GM19468 (cell line): ENCODE measurements around the gene CYTH4.
"Not testable (repeated sequence)": the region's sequence is repeated elsewhere in the genome, so short reads cannot be mapped to it uniquely, and the experiment has no call there.

Experiments used
- ATAC-seq: cut with Tn5 transposase; IDR thresholded peaks from one replicate; pipeline ENCODE4 v1.9.1; 2021; ENCODE audit warnings: mild to moderate bottlenecking, moderate library complexity, moderate number of reproducible peaks; ENCODE audit not compliant: unreplicated experiment; ENCODE audit errors: extremely low read depth

Gene CYTH4

DNA sequence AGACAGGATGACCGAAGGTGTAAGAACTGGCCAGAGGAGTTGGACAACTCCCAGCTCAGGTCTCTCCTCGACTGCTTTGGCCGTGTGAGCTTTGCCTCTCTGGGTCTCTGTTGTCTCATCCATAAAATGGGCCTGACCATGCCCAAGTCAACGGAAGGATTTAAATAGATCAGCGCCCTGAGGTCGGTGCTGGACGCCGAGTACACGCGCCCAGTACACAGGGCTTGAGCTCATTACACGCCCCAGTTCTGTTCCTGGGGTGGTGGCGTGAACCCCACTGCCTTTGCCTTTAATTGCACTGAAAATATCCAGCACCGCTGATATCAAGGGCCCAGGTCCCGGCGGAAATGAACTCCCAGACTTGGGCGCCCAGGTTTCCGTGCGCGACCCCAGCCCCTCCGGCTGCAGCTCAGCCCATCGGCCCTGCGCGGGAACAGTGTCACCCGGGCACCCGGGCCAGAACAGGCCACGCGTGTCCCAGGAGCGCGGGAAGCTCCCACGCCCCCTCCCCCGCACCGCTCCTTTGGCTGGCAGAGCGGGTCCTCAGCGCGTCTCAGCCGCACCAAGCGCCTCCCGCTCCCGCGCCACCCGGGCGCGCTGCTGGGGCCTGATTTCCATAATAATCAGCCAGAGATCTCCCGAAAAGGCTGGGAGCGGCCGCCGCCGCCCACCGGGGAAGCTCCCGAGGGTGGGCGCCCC, 42.2 kb downstream of the CYTH4 start:
- no peak for ATAC-seq

DNA sequence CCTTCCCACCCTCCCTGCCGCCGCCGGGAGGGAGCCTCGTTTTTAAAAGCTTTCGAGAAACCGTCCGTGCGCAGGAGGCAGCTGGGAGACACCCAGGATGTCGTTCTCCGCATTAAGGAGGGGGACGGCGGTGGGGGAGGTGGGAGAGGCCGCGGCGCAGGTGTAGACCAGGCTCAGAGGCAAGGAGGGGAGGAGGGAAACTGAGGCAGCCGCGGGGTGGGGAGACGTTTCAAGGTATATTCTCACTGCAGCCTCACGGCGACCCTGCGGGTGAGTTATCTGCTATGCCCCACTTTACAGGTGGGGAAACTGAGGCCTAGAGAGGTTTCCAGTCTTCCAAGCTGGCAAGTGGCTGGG, 42.7 kb downstream of the CYTH4 start:
- no peak for ATAC-seq

DNA sequence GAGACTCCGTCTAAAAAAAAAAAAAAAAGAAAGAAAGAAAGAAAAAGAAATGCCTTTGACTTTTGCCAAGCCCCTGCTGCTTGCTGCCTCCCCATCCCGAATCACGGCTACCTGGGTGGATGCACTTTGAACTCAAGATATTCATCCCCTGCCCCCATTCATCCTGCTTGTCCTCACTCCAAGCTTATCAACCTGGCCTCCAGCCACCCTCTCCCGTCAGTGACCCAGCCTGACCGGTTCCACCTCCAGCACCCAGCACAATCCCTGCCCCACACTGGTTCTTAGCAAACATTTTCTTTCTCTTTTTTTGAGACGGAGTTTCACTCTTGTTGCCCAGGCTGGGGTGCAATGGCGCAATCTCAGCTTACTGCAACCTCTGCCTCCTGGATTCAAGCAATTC, 44.4 kb downstream of the CYTH4 start:
- no peak for ATAC-seq

DNA sequence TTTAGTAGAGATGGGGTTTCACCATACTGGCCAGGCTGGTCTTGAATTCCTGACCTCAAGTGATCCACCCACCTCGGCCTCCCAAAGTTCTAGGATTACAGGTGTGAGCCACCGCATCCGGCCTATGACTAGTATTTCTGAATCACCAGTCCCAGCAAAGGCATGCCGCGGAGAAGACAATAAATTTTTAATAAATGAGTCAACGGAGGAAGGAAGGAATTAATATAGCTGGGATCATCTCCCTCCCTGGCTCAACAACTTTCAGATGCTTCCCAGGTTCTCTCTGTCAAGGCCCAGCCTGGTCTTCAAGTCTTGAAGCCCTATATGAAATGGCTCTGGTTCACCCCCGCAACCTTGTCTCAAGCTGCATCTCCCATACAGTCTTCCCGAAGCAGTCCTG, 45.7 kb downstream of the CYTH4 start:
- ATAC-seq: no peak

DNA sequence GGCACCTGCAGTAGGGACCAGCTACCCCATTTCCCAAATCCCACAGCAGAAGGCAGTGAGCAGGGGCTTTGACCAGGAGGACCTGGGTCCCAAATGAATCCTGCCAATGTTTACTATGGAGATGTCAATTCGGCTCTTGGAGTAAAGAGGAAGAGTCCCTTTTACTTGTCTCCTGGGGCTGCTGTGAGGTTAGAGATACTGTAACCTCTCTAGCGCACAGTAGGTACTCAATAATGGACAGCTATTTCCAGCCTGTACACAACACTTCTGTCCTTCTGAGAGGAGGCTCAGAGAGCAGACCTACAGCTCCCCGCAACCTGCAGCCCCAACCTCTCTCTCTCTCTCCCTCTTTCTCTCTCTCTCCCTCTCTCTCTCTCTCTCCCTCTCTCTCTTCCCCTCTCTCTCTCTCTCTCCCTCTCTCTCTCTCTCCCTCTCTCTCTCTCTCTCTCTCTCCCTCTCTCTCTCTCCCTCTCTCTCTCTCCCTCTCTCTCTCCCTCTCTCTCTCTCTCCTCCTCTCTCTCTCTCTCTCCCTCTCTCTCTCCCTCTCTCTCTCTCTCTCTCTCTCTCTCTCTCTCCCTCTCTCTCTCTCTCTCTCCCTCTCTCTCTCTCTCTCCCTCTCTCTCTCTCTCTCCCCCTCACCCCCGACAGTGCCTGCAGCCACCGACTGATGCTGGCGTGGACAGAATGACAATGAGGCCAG, 46.4 kb downstream of the CYTH4 start:
- ATAC-seq: not testable (repeated sequence)

DNA sequence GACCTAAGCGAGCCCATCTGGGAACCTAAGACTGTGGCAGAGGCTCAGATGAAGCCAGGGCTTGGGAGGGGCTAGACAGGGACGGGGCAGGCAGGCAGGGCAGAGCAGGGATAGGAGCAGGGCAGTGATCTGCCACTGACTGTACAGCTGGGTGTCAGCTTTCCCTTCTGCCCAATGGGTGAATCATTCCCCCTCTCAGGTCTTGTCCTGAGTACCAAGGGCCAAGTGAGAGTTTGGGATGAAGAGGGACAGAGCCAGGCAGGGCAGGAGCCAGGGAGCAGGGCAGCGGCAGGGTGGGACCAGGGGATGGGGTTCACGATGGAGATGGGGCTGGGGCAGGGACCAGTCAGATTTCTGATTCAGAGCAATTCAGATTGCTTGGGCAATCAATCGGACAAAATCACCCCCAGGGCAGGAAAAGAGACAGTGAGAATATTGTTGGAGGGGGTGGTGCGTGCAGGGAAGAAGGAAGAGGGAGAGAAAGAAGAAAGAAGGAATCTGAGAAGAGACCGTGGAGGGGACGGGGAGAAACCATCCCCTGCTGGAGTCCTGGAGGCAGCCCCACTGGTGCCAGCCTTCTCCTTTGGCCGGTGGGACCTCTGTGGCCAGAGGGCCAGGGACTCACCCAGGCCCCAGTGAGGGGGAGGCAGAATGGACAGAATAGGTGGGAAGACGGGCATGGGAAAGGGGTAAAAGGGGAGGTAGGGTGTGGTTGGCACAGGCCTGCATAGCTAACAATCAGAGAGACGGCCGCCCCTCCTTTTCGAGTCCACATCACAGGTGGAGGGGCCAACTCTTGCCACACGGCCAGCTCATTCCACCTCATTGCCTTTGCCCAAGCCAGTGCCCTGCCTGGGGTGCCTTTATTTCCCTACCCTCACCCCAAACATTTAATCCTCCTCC, 47.2 kb downstream of the CYTH4 start:
- no peak for ATAC-seq

DNA sequence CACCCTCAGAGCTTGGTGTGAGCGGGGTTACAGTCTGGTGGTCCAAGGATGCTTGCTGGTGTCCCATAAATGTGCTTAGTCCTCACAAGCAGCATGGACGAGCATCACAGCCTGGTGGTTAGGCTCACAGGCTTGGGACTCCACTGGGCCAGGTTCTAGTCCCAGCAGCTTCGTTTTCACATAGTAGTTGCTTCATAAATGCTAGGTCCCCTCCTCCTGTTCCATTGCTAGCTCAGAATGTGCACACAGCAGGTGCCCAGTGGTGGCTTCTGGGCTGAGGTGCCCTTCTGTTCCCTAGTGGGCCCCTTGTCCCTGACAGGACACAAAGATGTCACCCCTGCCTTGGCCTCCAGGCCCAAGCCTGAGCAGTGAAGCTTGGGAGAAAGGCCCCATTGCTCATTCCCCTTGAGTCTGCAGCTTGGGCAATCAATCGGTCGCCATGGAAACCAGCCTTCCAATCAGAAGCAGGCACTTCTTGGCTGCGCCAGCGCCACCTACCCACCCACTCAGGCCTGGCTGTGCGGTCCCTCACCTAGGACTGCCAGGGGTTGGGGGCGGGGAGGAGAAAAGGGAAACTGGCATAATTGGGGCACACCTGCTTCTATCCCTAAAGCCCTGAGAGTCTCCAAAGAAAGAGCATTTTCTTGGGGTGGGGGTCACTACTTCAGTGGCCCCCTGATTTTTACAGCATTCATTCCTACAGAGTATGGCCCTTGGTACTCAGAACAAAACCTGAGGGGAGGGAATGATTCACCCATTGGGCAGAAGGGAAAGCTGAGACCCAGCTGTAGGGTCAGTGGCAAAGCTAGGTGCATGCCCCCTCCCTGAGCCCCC, 48.1 kb downstream of the CYTH4 start:
- no peak for ATAC-seq

DNA sequence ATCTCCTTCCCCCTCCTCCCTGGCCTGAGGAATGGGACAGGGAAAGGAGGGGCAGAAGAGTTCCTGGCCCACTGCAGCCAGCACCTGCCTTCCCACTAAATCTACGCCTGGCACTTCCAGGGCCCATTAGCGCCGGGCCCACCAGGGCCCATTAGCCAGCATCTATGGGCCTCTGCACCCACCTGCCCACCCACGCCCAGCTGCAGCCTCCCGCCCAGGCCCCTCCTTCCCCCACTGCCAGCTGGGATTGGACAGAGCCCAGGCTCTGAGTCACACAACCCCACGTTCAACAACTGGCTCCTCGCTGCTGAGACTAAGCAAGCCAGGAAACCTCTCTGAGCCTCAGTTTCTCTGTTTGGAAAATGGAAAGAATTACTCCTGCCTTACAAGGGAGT, 48.7 kb downstream of the CYTH4 start:
- ATAC-seq: no peak

DNA sequence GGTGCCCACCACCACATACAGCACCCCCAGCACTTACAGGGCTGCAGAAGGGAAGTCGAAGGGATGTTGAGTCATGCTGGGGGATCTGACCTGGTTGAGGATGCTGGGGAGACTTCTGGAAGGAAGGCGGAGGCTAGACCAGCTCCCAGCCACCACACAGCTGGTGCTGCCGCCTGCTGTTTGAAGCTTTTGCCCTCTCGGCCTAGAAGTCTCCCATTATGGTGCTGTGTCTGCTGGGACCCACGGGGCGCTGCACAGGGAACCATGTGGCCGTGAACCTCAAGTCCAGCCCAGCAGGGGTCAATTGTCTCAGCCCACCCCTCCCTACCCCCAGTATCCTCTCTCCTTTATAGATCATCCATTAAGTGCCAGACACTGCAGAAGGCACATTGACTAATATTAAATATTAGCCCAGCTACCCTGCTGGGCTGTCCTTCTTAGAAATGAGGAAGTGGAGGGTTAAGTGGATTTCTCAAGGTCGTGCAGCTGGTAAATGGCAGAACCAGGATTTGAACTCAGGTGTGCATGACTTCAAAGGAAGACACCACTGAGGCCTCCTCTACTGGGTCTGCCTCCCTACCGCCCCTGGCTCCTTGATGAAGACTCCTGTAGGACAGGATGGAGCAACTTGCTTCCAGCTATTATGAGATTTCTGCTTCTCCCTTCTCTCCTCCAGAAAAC, 49.7 kb downstream of the CYTH4 start:
- no peak for ATAC-seq

DNA sequence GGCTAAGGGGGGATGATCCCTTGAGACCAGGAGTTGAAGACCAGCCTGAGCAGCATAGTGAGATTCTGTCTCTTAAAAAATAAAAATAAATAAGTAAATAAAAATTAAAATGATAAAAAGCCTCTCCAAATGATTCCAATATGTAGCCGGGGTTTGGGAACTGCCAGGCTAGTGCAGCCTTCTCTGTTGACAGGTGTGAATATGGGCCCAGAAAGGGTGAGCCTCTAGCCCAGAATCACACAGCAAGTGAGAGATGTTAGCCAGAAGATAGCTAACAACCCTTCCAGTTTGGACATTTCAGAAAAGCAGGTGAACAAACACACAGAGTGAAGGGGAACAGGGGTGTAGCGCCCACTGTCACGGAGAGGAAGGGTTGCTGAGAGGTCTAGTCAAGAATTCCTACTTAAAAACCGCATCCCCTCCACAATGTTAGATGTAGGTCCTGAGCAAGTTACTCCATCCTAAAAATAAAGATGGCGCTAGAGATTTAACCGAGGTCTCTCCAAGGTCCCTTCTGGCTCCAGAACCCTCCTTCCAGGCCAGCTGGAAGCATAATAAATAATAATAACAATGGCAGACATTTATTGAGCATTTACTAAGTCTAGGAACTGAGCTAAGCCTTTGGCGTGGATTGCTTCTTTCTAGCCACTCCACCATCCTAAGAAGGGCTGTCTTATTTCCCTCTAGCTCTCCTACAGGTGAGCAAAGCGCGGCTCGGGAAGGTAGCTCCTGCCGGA, 51.6 kb downstream of the CYTH4 start:
- no peak for ATAC-seq

DNA sequence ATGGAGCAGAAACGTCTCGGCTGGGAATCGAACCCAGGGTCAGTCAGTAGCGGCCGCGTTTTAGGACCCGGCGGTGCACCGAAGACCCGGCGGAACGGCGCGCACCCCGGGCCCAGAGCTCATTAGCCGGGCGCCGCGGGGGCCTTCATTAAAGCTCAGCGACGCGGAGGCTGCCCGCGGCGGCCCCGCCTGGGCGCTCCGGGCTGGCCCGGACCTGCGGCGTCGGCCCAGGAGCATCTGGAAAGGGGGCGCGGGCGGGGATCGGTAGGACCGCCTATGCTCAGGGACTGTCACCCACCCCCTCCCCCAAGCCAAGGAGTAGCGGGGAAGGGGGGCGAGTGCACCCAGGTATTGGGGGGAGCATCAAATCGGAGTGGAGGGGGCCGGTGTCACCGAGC, 52.2 kb downstream of the CYTH4 start:
- ATAC-seq: no peak

DNA sequence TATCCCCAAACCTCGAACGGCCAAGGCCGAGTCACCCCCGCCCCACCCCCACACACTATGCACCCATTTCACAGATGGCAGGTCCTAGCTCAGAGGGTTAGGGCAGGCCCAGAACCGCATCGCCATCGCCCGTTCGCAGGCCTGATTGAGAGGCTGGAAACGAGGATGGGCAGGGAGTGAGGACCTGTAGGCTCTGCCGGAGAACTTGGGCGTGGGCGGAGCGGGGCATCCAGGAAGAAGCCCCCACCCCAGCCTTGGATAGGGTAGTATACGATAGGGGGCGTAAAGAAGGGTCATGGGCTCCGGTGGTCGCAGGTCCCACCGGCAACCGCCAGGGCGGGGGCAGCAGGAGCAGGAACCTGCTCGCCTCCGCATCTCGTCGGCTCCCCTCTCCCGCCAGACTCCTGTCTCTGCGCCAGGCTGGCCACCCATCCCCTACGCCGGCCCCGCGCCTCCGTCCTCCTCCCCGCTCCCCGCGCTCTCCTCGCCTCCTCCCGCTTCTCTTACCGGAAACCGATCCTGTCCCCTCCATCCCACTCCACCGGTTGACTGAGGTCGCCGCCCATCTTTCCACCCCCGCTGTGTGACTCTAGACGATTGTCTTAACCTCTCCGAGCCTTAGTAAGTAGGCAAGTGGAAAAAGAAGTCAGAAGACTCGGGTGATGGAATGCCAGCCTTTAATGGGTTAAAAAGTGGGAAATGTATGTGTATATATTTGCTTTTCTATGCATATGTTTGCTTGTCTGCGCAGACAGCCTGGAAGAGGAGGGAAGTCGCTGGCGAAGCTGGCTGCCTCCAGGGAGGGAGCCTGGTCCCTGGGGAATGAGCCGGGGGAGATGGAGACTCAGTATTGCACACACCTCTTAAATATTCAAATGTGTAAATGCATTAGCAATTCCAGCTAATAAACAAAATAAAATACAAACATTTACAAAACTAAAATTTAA, 52.8 kb downstream of the CYTH4 start:
- ATAC-seq: no peak

DNA sequence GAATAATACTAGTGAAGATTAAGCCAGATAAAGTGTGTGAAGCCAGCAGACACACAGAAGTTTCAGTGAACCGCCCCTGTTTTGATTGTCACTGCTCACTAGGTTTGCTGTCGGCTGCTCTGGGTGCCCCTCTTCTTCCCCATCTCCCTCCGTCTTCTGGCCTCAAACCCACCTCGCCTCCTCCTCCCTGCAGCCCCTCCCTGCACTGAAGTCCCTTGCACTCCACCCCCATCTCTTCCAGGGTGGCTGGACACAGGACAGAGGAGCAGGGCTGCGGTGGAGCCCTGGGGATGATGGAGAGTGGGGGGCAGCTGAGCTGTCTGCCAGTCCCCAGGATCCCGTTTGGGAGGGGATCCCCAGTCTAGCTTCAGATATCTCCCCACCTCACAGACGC, 53.5 kb downstream of the CYTH4 start:
- ATAC-seq: no peak

DNA sequence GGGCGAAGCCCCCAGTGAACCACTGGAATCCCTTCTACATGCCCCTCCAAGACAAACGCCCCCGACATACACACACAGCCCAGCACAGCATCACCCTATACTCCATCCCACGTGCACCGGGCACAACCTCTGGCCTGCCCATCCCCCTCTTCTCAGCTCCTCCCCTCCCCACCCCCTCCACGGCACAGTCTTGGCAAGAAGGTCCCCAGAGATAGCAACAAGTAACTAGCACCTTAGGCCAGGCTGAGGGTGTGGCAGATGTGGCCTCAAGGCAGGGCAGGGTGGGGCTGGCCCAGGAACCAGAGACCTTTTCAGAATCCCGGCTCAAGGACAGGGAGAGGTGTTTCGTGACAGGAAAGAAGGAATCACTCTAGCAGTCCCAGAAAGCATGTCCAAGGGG, 54.3 kb downstream of the CYTH4 start:
- ATAC-seq: no peak

DNA sequence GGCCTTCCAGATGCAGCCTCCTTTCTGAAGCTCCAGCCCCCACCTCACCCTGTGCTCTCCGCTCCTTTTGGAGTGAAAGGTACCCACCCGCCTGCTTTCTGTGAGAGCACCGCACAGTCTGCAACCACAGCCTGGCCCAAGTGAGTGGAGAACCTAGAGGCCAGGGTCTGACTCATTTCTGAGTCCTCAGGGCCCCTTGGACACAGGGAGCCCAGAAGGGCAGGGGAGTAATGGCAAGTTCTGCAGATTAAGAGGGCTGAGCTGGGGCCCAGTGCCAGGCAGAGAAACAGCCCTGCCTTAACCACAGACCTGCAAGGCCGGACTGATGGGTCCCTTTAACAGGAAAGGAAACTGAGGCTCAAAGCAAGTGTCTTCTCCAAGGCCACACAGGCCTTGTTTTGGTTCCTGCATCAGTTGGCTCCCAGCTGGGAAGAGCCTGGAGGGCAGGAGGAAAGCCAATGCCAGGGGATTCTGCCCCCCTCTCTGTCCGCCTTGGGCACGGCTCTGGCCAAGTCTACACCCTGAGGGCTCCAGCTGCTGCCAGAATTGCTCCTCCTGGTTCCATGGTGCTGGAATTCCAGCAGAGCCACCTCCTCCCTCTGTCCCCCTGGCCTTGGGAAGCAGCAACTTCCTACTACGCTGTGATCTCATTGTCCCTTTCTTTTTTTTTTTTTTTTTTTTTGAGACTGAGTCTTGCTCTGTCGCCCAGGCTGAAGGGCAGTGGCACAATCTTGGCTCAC, 55.1 kb downstream of the CYTH4 start:
- ATAC-seq: no peak

DNA sequence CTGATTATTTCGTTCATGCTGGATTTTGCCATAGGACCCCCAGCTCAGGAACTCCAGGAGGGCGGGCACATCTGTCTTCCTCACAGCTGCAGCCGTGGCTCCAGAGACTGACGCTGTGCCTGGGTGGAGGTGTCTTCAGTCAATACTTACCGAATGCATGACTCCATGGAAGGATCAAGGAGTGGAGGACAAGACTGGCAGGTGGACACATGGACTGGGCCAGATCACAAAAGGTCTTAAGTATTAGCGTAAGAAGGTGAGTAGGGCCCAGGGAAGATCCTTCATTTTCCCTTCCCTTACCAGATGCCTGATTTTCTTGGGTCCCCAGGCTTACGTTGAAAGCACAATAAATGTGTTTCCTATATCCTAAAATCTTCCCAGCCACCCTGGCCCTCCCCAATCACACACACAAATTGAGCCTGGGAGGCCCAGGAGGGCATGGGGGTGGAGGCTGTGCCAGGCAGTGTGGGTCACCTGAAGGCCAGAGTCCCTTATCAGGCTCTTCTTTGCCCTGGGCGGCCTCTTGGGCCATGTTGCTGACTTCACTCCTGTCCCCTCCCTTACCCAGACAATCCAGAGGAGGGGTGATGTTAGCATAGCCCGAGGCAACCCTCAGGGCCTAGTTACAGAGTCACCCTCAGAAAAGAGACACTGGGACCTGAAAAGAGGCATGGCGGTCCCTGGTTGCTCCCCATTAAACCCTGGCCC, 56.4 kb downstream of the CYTH4 start:
- no peak for ATAC-seq
